AG09309 (cell line): Measurements from ENCODE around the gene GEMIN4.
"Not testable (repeated sequence)": the region's sequence is repeated elsewhere in the genome, so short reads cannot be mapped to it uniquely, and the experiment has no call there.

Source experiments
- DNase-seq: peaks from one replicate; pipeline ENCODE4 v3.0.0-alpha.2; 2010; ENCODE audit warnings: low read depth
- H3K4me3 ChIP-seq: 2 replicates; pipeline ENCODE4 v1.5.1; 2011; ENCODE audit warnings: mild to moderate bottlenecking, low read depth, low read length, moderate library complexity; ENCODE audit not compliant: control insufficient read depth
- CTCF ChIP-seq: IDR thresholded peaks from 2 replicates; pipeline ENCODE4 v1.5.1; 2011; ENCODE audit warnings: mild to moderate bottlenecking, low read depth, low read length, inconsistent platforms; ENCODE audit not compliant: insufficient read depth, control insufficient read depth; ENCODE audit errors: missing control alignments

The GEMIN4 gene

GRCh38 chr17:699345-699744 lies 52.7 kb downstream of the GEMIN4 start:
- no peak for TF ChIP-seq CTCF
- DNase-seq: no peak
- no peak overlapping the region for H3K4me3 ChIP-seq

- not testable (repeated sequence) for H3K4me3 ChIP-seq, DNase-seq
These were observed 54.0 kb downstream of the GEMIN4 start for GRCh38 chr17:698096-698495.

- no peak overlapping the region for H3K4me3 ChIP-seq
- no peak for DNase-seq
- no peak for TF ChIP-seq CTCF
These were observed 54.4 kb downstream of the GEMIN4 start for GRCh38 chr17:697682-698081.

GRCh38 chr17:696369-696768 lies 55.7 kb downstream of the GEMIN4 start:
- no peak overlapping the region for H3K4me3 ChIP-seq
- no peak for DNase-seq
- TF ChIP-seq CTCF: no peak
